NB4 (cell line): ENCODE results near the gene PHKB.

Experiments used
- MYC ChIP-seq: IDR thresholded peaks from 2 replicates; pipeline ENCODE4 v1.6.1; 2011; ENCODE audit warnings: low read depth, low read length
- POLR2A ChIP-seq: IDR thresholded peaks from 2 replicates; pipeline ENCODE4 v1.6.1; 2011; ENCODE audit warnings: mild to moderate bottlenecking; ENCODE audit not compliant: insufficient read length; ENCODE audit errors: extremely low read depth
- TF ChIP-seq, protein P1 (sequence below): IDR thresholded peaks from one replicate; pipeline ENCODE4 v1.5.1; 2012; ENCODE audit warnings: low read depth, low read length
- TF ChIP-seq, protein P2 (sequence below): IDR thresholded peaks from 2 replicates; pipeline ENCODE4 v1.6.1; 2011; ENCODE audit warnings: low read depth, low read length

DNA sequence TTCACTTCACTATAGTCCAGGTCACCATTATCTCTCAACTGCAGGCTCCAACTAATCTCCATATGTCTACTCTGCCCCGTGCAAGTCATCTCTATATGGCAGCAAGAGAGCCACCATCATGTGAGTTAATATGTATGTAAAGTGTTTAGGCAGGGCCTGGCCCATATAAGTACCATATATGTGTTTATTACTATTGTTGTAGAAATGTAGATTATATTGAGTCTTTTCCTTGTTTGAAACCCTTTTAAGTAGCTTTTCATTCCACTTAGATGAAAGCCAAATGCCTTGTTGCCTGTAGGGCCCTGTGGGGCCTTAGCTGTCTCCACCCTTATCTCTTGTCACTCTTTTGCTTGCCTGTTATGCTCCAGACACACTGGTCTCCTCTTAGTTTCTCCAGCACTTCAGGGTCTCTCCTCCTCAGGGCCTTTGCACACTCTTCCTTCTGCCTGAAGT, 164.0 kb downstream of the PHKB start:
- TF ChIP-seq, protein P1, sequence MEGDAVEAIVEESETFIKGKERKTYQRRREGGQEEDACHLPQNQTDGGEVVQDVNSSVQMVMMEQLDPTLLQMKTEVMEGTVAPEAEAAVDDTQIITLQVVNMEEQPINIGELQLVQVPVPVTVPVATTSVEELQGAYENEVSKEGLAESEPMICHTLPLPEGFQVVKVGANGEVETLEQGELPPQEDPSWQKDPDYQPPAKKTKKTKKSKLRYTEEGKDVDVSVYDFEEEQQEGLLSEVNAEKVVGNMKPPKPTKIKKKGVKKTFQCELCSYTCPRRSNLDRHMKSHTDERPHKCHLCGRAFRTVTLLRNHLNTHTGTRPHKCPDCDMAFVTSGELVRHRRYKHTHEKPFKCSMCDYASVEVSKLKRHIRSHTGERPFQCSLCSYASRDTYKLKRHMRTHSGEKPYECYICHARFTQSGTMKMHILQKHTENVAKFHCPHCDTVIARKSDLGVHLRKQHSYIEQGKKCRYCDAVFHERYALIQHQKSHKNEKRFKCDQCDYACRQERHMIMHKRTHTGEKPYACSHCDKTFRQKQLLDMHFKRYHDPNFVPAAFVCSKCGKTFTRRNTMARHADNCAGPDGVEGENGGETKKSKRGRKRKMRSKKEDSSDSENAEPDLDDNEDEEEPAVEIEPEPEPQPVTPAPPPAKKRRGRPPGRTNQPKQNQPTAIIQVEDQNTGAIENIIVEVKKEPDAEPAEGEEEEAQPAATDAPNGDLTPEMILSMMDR = no peak
- TF ChIP-seq POLR2A = no peak
- TF ChIP-seq MYC = no peak
- TF ChIP-seq, protein P2, sequence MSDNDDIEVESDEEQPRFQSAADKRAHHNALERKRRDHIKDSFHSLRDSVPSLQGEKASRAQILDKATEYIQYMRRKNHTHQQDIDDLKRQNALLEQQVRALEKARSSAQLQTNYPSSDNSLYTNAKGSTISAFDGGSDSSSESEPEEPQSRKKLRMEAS = no peak
